PC-9 (cell line): Measurements from ENCODE around the gene DDR1. TPM values are rescaled to one million over a fixed set of nuclear protein-coding genes. Genes with fewer than 3 reads are reported as not detected.
"Not testable (repeated sequence)": the region's sequence is repeated elsewhere in the genome, so short reads cannot be mapped to it uniquely, and the experiment has no call there.

Source experiments
- BruUV-seq: library from RNA; stranded (reverse); fragments of 400-500 nt; replicated peaks from 2 replicates; lab custom pipeline; 2021; lab: Mats Ljungman, UMichigan
- CTCF ChIA-PET: fragments of 300-600 bp; sonication (Branson Sonifier 250); formaldehyde crosslinking; loops from one replicate; lab custom pipeline; 2022; ENCODE audit warnings: antibody characterized with exemption; lab: Charles Lee
- POLR2A ChIA-PET: fragments of 300-600 bp; sonication (Branson Sonifier 250); formaldehyde crosslinking; loops from one replicate; lab custom pipeline; 2022; ENCODE audit warnings: antibody characterized with exemption; ENCODE audit not compliant: unreplicated experiment; lab: Charles Lee
- DNase-seq, 2 experiments: peaks; one replicate each; pipeline versions ENCODE4 v3.0.0 to v3.0.0-alpha.2; 2015 to 2022; ENCODE audit warnings: mixed read lengths in 1 of 2
- H2AFZ ChIP-seq: fragments of 200-600 bp; sonication (generic); 2 replicates; pipeline ENCODE4 v1.8.1; 2017; ENCODE audit warnings: antibody characterized with exemption
- H3F3A ChIP-seq: fragments of 200-600 bp; sonication (generic); 2 replicates; pipeline ENCODE4 v1.8.1; 2017; ENCODE audit warnings: antibody characterized with exemption, mild to moderate bottlenecking, low read depth; ENCODE audit not compliant: insufficient read depth
- H3K27ac ChIP-seq: fragments of 200-600 bp; sonication (generic); 2 replicates; pipeline ENCODE4 v1.6.1; 2016; ENCODE audit warnings: mixed run types
- H3K27me3 ChIP-seq: fragments of 200-600 bp; sonication (generic); 2 replicates; pipeline ENCODE4 v1.6.1; 2016; ENCODE audit warnings: low read depth, mixed run types; ENCODE audit not compliant: insufficient read depth
- H3K36me3 ChIP-seq: fragments of 200-600 bp; sonication (generic); 2 replicates; pipeline ENCODE4 v1.6.1; 2016; ENCODE audit warnings: low read depth, mixed run types
- H3K4me1 ChIP-seq: fragments of 200-600 bp; sonication (generic); replicated peaks from 2 replicates; pipeline ENCODE4 v1.6.1; 2016; ENCODE audit warnings: mixed run types; ENCODE audit not compliant: insufficient read depth
- H3K4me2 ChIP-seq: fragments of 200-600 bp; sonication (generic); 2 replicates; pipeline ENCODE4 v1.6.1; 2017; ENCODE audit warnings: mixed run types
- H3K4me3 ChIP-seq: fragments of 200-600 bp; sonication (generic); 2 replicates; pipeline ENCODE4 v1.6.1; 2016; ENCODE audit warnings: mixed run types
- H3K79me2 ChIP-seq: fragments of 200-600 bp; sonication (generic); 2 replicates; pipeline ENCODE4 v1.6.1; 2017; ENCODE audit warnings: low read depth, mixed run types
- H3K9me2 ChIP-seq: fragments of 200-600 bp; sonication (generic); 2 replicates; pipeline ENCODE4 v1.8.1; 2017; ENCODE audit warnings: mild to moderate bottlenecking; ENCODE audit not compliant: insufficient read depth
- H3K9me3 ChIP-seq: fragments of 200-600 bp; sonication (generic); 2 replicates; pipeline ENCODE4 v1.8.1; 2016; ENCODE audit warnings: low read depth; ENCODE audit not compliant: insufficient read depth
- H4K20me1 ChIP-seq: fragments of 200-600 bp; sonication (generic); 2 replicates; pipeline ENCODE4 v1.8.1; 2017; ENCODE audit not compliant: insufficient read depth
- EZH2 ChIP-seq: fragments of 200-600 bp; sonication (generic); IDR thresholded peaks from 2 replicates; pipeline ENCODE4 v1.8.0; 2017; ENCODE audit warnings: antibody characterized with exemption, low read depth
- intact Hi-C: fragments of 100-400 bp; cut with micrococcal nuclease; formaldehyde crosslinking; loops from one replicate; pipeline ENCODE4 v1.10.0; 2022; ENCODE audit not compliant: unreplicated experiment
- total RNA-seq: library from RNA; stranded (reverse); gene quantifications from 2 replicates; pipeline ENCODE4 v1.2.3, GENCODE V29; 2021
- TF ChIP-seq, protein P1 (sequence below): fragments of 200-600 bp; sonication (generic); conservative IDR thresholded peaks from 2 replicates; pipeline ENCODE4 v1.6.1; 2017; ENCODE audit warnings: mixed run types, antibody characterized with exemption, mild to moderate bottlenecking, moderate library complexity

The DDR1 gene
- total RNA-seq, 1 experiment from 2014 or later = 267 TPM

- Histone ChIP-seq H3K36me3 (no peaks in the 10 kb centered on the region), H4K20me1 (no peaks in the 10 kb centered on the region), H3K4me2 (no peak overlapping the region), H3K4me3 (no peak overlapping the region), H3K27ac (no peak overlapping the region), H3F3A (no peaks in the 10 kb centered on the region), H2AFZ (no peak overlapping the region), H3K9me2 (no peaks in the 10 kb centered on the region), H3K79me2 (no peaks in the 10 kb centered on the region), H3K4me1 (peaks cover 14% of the 10 kb centered on the region), H3K27me3 (no peaks in the 10 kb centered on the region), H3K9me3 (no peaks in the 10 kb centered on the region; the same call in 1 of the 2 replicates)
- CTCF ChIA-PET = interaction anchor here (0.6 to 0.7 kb wide), 2 partner anchors 69 to 223 kb away, joined by 7 to 10 read pairs; no protein-coding TSS in a partner anchor
- intact Hi-C loops = no loop called here
- POLR2A ChIA-PET = no interaction called here
- no TSS peak for BruUV-seq
- no peak for DNase-seq
- TF ChIP-seq, protein P1, sequence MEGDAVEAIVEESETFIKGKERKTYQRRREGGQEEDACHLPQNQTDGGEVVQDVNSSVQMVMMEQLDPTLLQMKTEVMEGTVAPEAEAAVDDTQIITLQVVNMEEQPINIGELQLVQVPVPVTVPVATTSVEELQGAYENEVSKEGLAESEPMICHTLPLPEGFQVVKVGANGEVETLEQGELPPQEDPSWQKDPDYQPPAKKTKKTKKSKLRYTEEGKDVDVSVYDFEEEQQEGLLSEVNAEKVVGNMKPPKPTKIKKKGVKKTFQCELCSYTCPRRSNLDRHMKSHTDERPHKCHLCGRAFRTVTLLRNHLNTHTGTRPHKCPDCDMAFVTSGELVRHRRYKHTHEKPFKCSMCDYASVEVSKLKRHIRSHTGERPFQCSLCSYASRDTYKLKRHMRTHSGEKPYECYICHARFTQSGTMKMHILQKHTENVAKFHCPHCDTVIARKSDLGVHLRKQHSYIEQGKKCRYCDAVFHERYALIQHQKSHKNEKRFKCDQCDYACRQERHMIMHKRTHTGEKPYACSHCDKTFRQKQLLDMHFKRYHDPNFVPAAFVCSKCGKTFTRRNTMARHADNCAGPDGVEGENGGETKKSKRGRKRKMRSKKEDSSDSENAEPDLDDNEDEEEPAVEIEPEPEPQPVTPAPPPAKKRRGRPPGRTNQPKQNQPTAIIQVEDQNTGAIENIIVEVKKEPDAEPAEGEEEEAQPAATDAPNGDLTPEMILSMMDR = no peak
- no peak for TF ChIP-seq EZH2
These were observed 36.8 kb upstream of the DDR1 start for GRCh38 chr6:30847421-30847970.

DNA sequence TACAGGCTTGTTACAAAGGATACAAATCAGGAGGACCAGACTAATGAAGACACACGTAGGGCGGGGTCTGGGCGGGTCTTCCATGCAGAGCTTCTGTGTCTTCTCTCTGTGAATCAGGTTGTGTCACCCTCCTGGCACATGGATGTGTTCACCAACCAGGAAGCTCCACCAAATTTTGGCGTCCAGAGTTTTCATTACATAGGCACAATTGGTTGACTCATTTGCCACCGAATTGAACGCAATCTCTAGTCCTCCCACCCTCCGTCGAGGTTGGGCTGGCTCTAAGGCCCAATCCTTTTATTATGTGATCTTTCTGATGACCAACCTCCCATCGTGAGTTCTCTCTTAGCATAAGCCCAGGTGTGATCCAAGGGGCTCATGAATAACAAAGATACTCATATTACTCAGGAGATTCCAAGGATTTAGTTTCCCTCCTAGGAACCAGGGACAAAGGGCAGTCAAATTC lies 36.3 kb upstream of the DDR1 start:
- no peak overlapping the region for H3K27ac ChIP-seq
- no peak for DNase-seq
- no peaks in the 10 kb centered on the region for H4K20me1 ChIP-seq
- TF ChIP-seq, protein P1 = no peak
- no peak for TF ChIP-seq EZH2
- no peaks in the 10 kb centered on the region for H3K9me2 ChIP-seq
- H3F3A ChIP-seq = no peaks in the 10 kb centered on the region
- ChIA-PET POLR2A (no interaction called here), CTCF (no interaction called here)
- no TSS peak for BruUV-seq
- no peaks in the 10 kb centered on the region for H3K27me3 ChIP-seq
- no peak overlapping the region for H2AFZ ChIP-seq
- no peaks in the 10 kb centered on the region for H3K79me2 ChIP-seq
- H3K4me1 ChIP-seq = peaks cover 14% of the 10 kb centered on the region
- H3K9me3 ChIP-seq = no peaks in the 10 kb centered on the region; the same call in 1 of the 2 replicates
- H3K4me2 ChIP-seq = no peak overlapping the region
- H3K4me3 ChIP-seq = no peak overlapping the region
- no peaks in the 10 kb centered on the region for H3K36me3 ChIP-seq
- intact Hi-C loops = no loop called here

- H3K36me3 ChIP-seq = no peaks in the 10 kb centered on the region
- no peaks in the 10 kb centered on the region for H3K27me3 ChIP-seq
- H3K9me2 ChIP-seq = no peaks in the 10 kb centered on the region
- no peaks in the 10 kb centered on the region; the same call in 1 of the 2 replicates for H3K9me3 ChIP-seq
- ChIA-PET CTCF (no interaction called here), POLR2A (no interaction called here)
- no peaks in the 10 kb centered on the region for H3K4me1 ChIP-seq
- no peak overlapping the region for H2AFZ ChIP-seq
- no peaks in the 10 kb centered on the region for H4K20me1 ChIP-seq
- intact Hi-C loops = no loop called here
- BruUV-seq = no TSS peak
- H3K4me3 ChIP-seq = no peak overlapping the region
- H3K27ac ChIP-seq = no peak overlapping the region
- no peaks in the 10 kb centered on the region for H3F3A ChIP-seq
- no peak for DNase-seq
- H3K79me2 ChIP-seq = no peaks in the 10 kb centered on the region
- H3K4me2 ChIP-seq = no peak overlapping the region
- TF ChIP-seq EZH2 = no peak
- TF ChIP-seq, protein P1 = no peak
These were observed 34.2 kb upstream of the DDR1 start for GRCh38 chr6:30849903-30850651.

DNA sequence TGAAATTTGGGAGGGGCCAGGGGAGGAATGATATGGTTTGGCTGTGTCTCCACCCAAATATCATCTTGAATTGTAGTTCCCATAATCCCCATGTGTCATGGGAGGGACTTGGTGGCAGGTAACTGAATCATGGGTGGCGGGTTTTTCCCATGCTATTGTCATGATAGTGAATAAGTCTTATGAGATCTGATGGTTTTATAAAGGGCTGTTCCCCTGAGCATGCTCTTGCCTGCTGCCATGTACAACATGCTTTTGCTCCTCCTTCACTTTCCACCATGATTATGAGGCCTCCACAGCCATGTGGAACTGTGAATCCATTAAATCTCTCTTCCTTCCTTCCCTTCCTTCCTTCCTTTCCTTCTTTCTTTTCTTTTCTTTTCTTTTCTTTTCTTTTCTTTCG lies 31.9 kb upstream of the DDR1 start:
- H3K27me3 ChIP-seq, BruUV-seq, H4K20me1 ChIP-seq, H3K4me3 ChIP-seq, POLR2A ChIA-PET, CTCF ChIA-PET, intact Hi-C loops, H3K9me2 ChIP-seq, H3K9me3 ChIP-seq, H3K79me2 ChIP-seq, H3K4me2 ChIP-seq, H3K36me3 ChIP-seq, H2AFZ ChIP-seq, DNase-seq, H3F3A ChIP-seq, H3K27ac ChIP-seq: not testable (repeated sequence)
- peaks cover 10% of the 10 kb centered on the region for H3K4me1 ChIP-seq
